CD14-positive monocyte (primary cell): ENCODE data around the gene MANF. TPM values are rescaled to one million over a fixed set of nuclear protein-coding genes. Genes with fewer than 3 reads are reported as not detected.

Experiments used
- DNase-seq, 3 donors: peaks; one replicate each; pipeline ENCODE4 v3.0.0-alpha.2; 2011 to 2022
- H2AFZ ChIP-seq: 2 replicates; pipeline ENCODE4 v1.6.0; 2012; ENCODE audit warnings: mild to moderate bottlenecking, low read depth, low read length, inconsistent platforms; ENCODE audit not compliant: insufficient read depth, poor library complexity, severe bottlenecking
- H3K27ac ChIP-seq, 2 donors: 1 replicate in 1 of 2; 2 replicates in 1 of 2; pipeline ENCODE4 v1.5.1; 2012 to 2013; ENCODE audit warnings: low read length in 2 of 2, control low read depth in 1 of 2, inconsistent platforms in 1 of 2, low read depth in 1 of 2, mild to moderate bottlenecking in 1 of 2
- H3K27me3 ChIP-seq, 2 donors: one replicate each; pipeline versions ENCODE4 v1.6.0 to v1.6.1; 2011 to 2013; ENCODE audit warnings: low read length in 2 of 2; ENCODE audit not compliant: control insufficient read depth in 2 of 2, insufficient read depth in 2 of 2
- H3K36me3 ChIP-seq, 2 donors: replicated peaks in 1 of 2; 1 replicate in 1 of 2; 2 replicates in 1 of 2; pipeline versions ENCODE4 v1.5.1 to v1.6.1; 2012 to 2013; ENCODE audit warnings: low read length in 2 of 2, control low read depth in 1 of 2, inconsistent platforms in 1 of 2, mild to moderate bottlenecking in 1 of 2; ENCODE audit not compliant: insufficient read depth in 2 of 2, control insufficient read depth in 1 of 2
- H3K4me1 ChIP-seq, 2 donors: 1 replicate in 1 of 2; 2 replicates in 1 of 2; pipeline versions ENCODE4 v1.5.1 to v1.6.1; 2012 to 2013; ENCODE audit warnings: low read length in 2 of 2, control low read depth in 1 of 2, inconsistent platforms in 1 of 2, mild to moderate bottlenecking in 1 of 2, moderate library complexity in 1 of 2; ENCODE audit not compliant: insufficient read depth in 2 of 2, control insufficient read depth in 1 of 2
- H3K4me2 ChIP-seq: replicated peaks from 2 replicates; pipeline ENCODE3; 2012; ENCODE audit warnings: low read length, moderate library complexity, mild to moderate bottlenecking; ENCODE audit not compliant: poor library complexity, severe bottlenecking; ENCODE audit errors: extremely low read depth
- H3K4me3 ChIP-seq, 3 experiments: fragments of 200-600 bp in 1 of 3; sonication (generic) in 1 of 3; replicated peaks in 1 of 3; 1 replicate in 2 of 3; 2 replicates in 1 of 3; pipeline ENCODE4 v1.5.1; 2011 to 2013; ENCODE audit warnings: low read length in 3 of 3, mild to moderate bottlenecking in 3 of 3, control low read depth in 2 of 3, low read depth in 2 of 3, inconsistent platforms in 1 of 3, moderate library complexity in 1 of 3
- H3K79me2 ChIP-seq: 2 replicates; pipeline ENCODE4 v1.6.0; 2012; ENCODE audit warnings: mild to moderate bottlenecking, control low read depth, inconsistent platforms, low read length, moderate library complexity; ENCODE audit not compliant: insufficient read depth
- H3K9ac ChIP-seq: 2 replicates; pipeline ENCODE4 v1.6.0; 2017; ENCODE audit warnings: low read length, mild to moderate bottlenecking; ENCODE audit not compliant: insufficient read depth, poor library complexity, severe bottlenecking
- H3K9me3 ChIP-seq, 2 donors: replicated peaks in 1 of 2; 1 replicate in 1 of 2; 2 replicates in 1 of 2; pipeline versions ENCODE4 v1.5.1 to v1.6.1; 2012 to 2013; ENCODE audit warnings: low read length in 2 of 2, control low read depth in 1 of 2; ENCODE audit not compliant: control insufficient read depth in 1 of 2, insufficient read depth in 1 of 2
- H4K20me1 ChIP-seq: 2 replicates; pipeline ENCODE4 v1.6.0; 2012; ENCODE audit warnings: mild to moderate bottlenecking, low read length, control low read depth, moderate library complexity; ENCODE audit not compliant: insufficient read depth
- H3K27ac Mint-ChIP-seq, 7 donors: one replicate each; pipeline ENCODE4 v1.8.0; 2020; ENCODE audit warnings: mild to moderate bottlenecking in 7 of 7, mixed read lengths in 7 of 7, moderate library complexity in 6 of 7, inconsistent platforms in 2 of 7
- H3K27me3 Mint-ChIP-seq, 3 donors: one replicate each; pipeline ENCODE4 v1.8.0; 2021 to 2022; ENCODE audit warnings: low read depth in 3 of 3, mild to moderate bottlenecking in 3 of 3, mixed read lengths in 3 of 3, moderate library complexity in 3 of 3, inconsistent platforms in 1 of 3
- H3K36me3 Mint-ChIP-seq, 2 donors: one replicate each; pipeline ENCODE4 v1.8.0; 2020; ENCODE audit warnings: mixed read lengths in 2 of 2, inconsistent platforms in 1 of 2, mild to moderate bottlenecking in 1 of 2
- H3K4me1 Mint-ChIP-seq: one replicate; pipeline ENCODE4 v1.8.0; 2020; ENCODE audit warnings: mild to moderate bottlenecking, mixed read lengths
- H3K4me3 Mint-ChIP-seq, 2 donors: one replicate each; pipeline ENCODE4 v1.8.0; 2020; ENCODE audit warnings: mild to moderate bottlenecking in 2 of 2, mixed read lengths in 2 of 2, moderate library complexity in 1 of 2
- H3K9me3 Mint-ChIP-seq, 7 donors: one replicate each; pipeline ENCODE4 v1.8.0; 2020 to 2022; ENCODE audit warnings: mixed read lengths in 7 of 7, mild to moderate bottlenecking in 6 of 7, moderate library complexity in 6 of 7, inconsistent platforms in 2 of 7
- CTCF ChIP-seq: fragments of 200-600 bp; IDR thresholded peaks from one replicate; pipeline ENCODE4 v1.8.0; 2022; ENCODE audit warnings: antibody characterized with exemption, mild to moderate bottlenecking
- WGBS: methylation state at CpG from one replicate; pipeline ENCODE4 v1.1.5; 2013; ENCODE audit warnings: missing lambda C conversion rate; ENCODE audit not compliant: insufficient coverage; 5-methylcytosine and 5-hydroxymethylcytosine counted together
- intact Hi-C, 2 donors: fragments of 100-400 bp; cut with micrococcal nuclease; formaldehyde crosslinking; loops; one replicate each; pipeline versions ENCODE4 v1.15.0 to v1.15.1; 2023
- polyA minus RNA-seq: library from RNA; depleted of rRNA, polyadenylated mRNA; stranded (reverse); fragments of >200 nt; gene quantifications from 2 replicates; pipeline ENCODE4 v1.2.3, GENCODE V29; 2012
- polyA plus RNA-seq, 3 donors: library from polyadenylated mRNA; depleted of rRNA in 1 of 3; unstranded in 2 of 3; stranded (reverse) in 1 of 3; fragments of 300-500 nt in 2 of 3; fragments of >200 nt in 1 of 3; fragmentation: Illumina TruSeq in 2 of 3; gene quantifications; 1 replicate in 2 of 3; 2 replicates in 1 of 3; pipeline ENCODE4 v1.2.3, GENCODE V29; 2012 to 2021
- total RNA-seq, 12 experiments: library from RNA in 1 of 12; stranded (reverse) in 1 of 12; fragments of 120-200 nt in 1 of 12; gene quantifications; one replicate each; pipeline ENCODE4 v1.2.4 and lab custom pipeline; 2013 to 2026; ENCODE audit warnings: mixed read lengths in 6 of 12, inconsistent platforms in 1 of 12

MANF gene
- total RNA-seq (2013) = 32.4 TPM
- polyA plus RNA-seq (10 to 100 TPM; 14.1 to 30.2 (median 23.6) TPM), polyA minus RNA-seq (10.4 and 19.9 TPM in 2 replicates), total RNA-seq (lab: John Stamatoyannopoulos, UW) (14.6 to 38.3 (median 23.8) reads per million in 11 experiments)

- peaks cover 36% of the 10 kb centered on the region for H4K20me1 ChIP-seq
- peak within 1 kb of the TSS; percentile 95 for H3K9ac ChIP-seq
- peaks cover 34 to 44% of the 10 kb centered on the region in 2 donors for H3K4me1 ChIP-seq
- H2AFZ ChIP-seq = peak within 1 kb of the TSS; percentile 100
- peak within 1 kb of the TSS; percentile 97 for H3K4me2 ChIP-seq
- Mint-ChIP-seq H3K9me3 (no peaks in the 10 kb centered on the region), H3K4me1 (peaks cover 38% of the 10 kb centered on the region), H3K27ac (peak within 1 kb of the TSS; percentile 96 to 99 (median 97)), H3K36me3 (peaks cover 21 to 23% of the 10 kb centered on the region in 2 donors), H3K4me3 (peak within 1 kb of the TSS; percentile 96 to 98), H3K27me3 (peaks cover 0 to 3% (median 1%) of the 10 kb centered on the region in 3 donors)
- intact Hi-C loops = loop anchor here (5.0 to 10.0 kb wide), 3 partner anchors 297 to 1150 kb away; partner anchors contain the start of genes CISH (in 1 of the 2), NT5DC2 (in 1 of the 2) and UQCC5 (in 1 of the 2)
- no peak for TF ChIP-seq CTCF
- H3K27me3 ChIP-seq = no peaks in the 10 kb centered on the region
- peak within 1 kb of the TSS; percentile 78 to 99 (median 83) for H3K4me3 ChIP-seq
- peaks cover 55% of the 10 kb centered on the region for H3K79me2 ChIP-seq
- WGBS = under 1% methylated on average over 59 of the region's 65 CpGs
- peak within 1 kb of the TSS; percentile 64 to 97 for H3K27ac ChIP-seq
- no peaks in the 10 kb centered on the region for H3K9me3 ChIP-seq
- DNase-seq = peak; percentile 98
- peaks cover 10 to 20% of the 10 kb centered on the region in 2 donors for H3K36me3 ChIP-seq
These were observed at the start of gene MANF for GRCh38 chr3:51384726-51385473. Gene MANF, plus strand, starts transcription at chr3:51385291. Its CDS starts 52 bp downstream, at chr3:51385343.

GRCh38 chr3:51336261-51336660, 48.8 kb upstream of the MANF start:
- no peaks in the 10 kb centered on the region for H3K79me2 ChIP-seq
- H3K27me3 Mint-ChIP-seq = peaks cover 1 to 6% (median 6%) of the 10 kb centered on the region in 3 donors
- H3K27me3 ChIP-seq = no peaks in the 10 kb centered on the region
- H4K20me1 ChIP-seq = no peaks in the 10 kb centered on the region
- no peaks in the 10 kb centered on the region for H3K9me3 ChIP-seq
- TF ChIP-seq CTCF = no peak
- H3K27ac ChIP-seq = no peak overlapping the region
- no peaks in the 10 kb centered on the region for H3K4me1 ChIP-seq
- H3K36me3 ChIP-seq = no peaks in the 10 kb centered on the region
- no peak overlapping the region for H2AFZ ChIP-seq
- DNase-seq = no peak
- no peaks in the 10 kb centered on the region for H3K4me1 Mint-ChIP-seq
- no CpG with 5 or more reads among the region's 1 CpG for WGBS
- no peak overlapping the region for H3K4me3 Mint-ChIP-seq
- H3K4me2 ChIP-seq = no peak overlapping the region
- H3K4me3 ChIP-seq = no peak overlapping the region
- intact Hi-C loops = no loop called here
- peaks cover 0 to 3% (median 1%) of the 10 kb centered on the region in 7 donors for H3K9me3 Mint-ChIP-seq
- no peak overlapping the region for H3K9ac ChIP-seq
- H3K36me3 Mint-ChIP-seq = no peaks in the 10 kb centered on the region
- H3K27ac Mint-ChIP-seq = no peak overlapping the region
